ENCODE measurements around the gene OLFML1.

- TF ChIP-seq ESRRA (CRISPR knock-in tag; IDR thresholded peaks at IDR 0.05; ENCODE audit: low read depth) (no peak), ZBTB37 (CRISPR knock-in tag; IDR thresholded peaks at IDR 0.05) (no peak), USF2 (IDR thresholded peaks at IDR 0.05; ENCODE audit: low read depth, low read length) (no peak), USF2 (CRISPR knock-in tag; IDR thresholded peaks at IDR 0.05; ENCODE audit: borderline replicate concordance) (no peak), SMARCE1 (IDR thresholded peaks at IDR 0.05; ENCODE audit: borderline replicate concordance) (no peak), SIN3B (IDR thresholded peaks at IDR 0.05; ENCODE audit: low read length) (no peak), SP1 (IDR thresholded peaks at IDR 0.05) (no peak), SP1 (CRISPR knock-in tag; IDR thresholded peaks at IDR 0.05) (no peak), ZNF12 (CRISPR knock-in tag; IDR thresholded peaks at IDR 0.05) (no peak), PTBP1 (IDR thresholded peaks at IDR 0.05; ENCODE audit: low read depth, low read length, poor library complexity, severe bottlenecking) (no peak), ZNF274 (CRISPR knock-in tag; IDR thresholded peaks at IDR 0.05) (no peak)
These were observed 47.6 kb upstream of the OLFML1 start for GRCh38 chr11:7437696-7438095.

All from HepG2 (cell line).